Erythroblast (primary cell): ENCODE data around the gene PC.

ENCODE experiments used
- GATA1 ChIP-seq: IDR thresholded peaks from 2 replicates; pipeline ENCODE4 v1.6.1; 2011; ENCODE audit warnings: low read depth, mild to moderate bottlenecking, control low read depth, low read length, moderate library complexity
- POLR2A ChIP-seq: IDR thresholded peaks from 2 replicates; pipeline ENCODE4 v1.6.1; 2011; ENCODE audit warnings: mild to moderate bottlenecking, low read length

- no peak for TF ChIP-seq POLR2A
- TF ChIP-seq GATA1: no peak
Observed at GRCh38 chr11:66875378-66875777, 82.8 kb downstream of the PC start.
